Activated T-helper 1 cell treated with Interleukin-2 at 50 U/mL for 16 hours (primary cell): ENCODE measurements around the gene FPGS.
"Not testable (repeated sequence)": the region's sequence is repeated elsewhere in the genome, so short reads cannot be mapped to it uniquely, and the experiment has no call there.

ENCODE experiments used
- DNase-seq: peaks from one replicate; pipeline ENCODE4 v3.0.0-alpha.2; 2020; ENCODE audit warnings: low read depth

Gene FPGS

GRCh38 chr9:127802576-127803443, at the start of gene FPGS:
FPGS (plus strand) TSS chr9:127802882; CDS start chr9:127802925, 43 bp downstream.
- DNase-seq, result peak; percentile 74

GRCh38 chr9:127753148-127753547, 49.5 kb upstream of the FPGS start:
- DNase-seq, result no peak

DNA sequence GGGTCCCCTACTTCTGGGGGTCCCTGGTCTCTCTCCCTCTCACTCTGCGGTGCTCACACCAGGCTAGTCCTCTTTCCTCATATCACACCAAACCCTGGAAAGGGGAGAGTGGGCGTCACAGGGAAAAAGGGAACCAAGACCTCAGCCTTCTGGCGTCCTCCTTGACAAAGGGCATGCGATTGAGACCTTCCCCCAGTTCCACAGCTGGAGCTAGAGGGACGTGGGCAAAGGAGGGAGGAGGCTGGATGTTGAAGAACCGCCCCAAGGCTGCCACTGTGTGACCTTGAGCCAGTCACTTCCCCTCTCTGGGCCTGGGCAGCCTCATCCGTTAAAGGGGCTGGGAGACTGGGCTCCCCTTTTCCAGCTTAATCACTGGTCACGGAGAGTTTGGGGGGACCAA, 49.1 kb upstream of the FPGS start:
- no peak for DNase-seq

DNA sequence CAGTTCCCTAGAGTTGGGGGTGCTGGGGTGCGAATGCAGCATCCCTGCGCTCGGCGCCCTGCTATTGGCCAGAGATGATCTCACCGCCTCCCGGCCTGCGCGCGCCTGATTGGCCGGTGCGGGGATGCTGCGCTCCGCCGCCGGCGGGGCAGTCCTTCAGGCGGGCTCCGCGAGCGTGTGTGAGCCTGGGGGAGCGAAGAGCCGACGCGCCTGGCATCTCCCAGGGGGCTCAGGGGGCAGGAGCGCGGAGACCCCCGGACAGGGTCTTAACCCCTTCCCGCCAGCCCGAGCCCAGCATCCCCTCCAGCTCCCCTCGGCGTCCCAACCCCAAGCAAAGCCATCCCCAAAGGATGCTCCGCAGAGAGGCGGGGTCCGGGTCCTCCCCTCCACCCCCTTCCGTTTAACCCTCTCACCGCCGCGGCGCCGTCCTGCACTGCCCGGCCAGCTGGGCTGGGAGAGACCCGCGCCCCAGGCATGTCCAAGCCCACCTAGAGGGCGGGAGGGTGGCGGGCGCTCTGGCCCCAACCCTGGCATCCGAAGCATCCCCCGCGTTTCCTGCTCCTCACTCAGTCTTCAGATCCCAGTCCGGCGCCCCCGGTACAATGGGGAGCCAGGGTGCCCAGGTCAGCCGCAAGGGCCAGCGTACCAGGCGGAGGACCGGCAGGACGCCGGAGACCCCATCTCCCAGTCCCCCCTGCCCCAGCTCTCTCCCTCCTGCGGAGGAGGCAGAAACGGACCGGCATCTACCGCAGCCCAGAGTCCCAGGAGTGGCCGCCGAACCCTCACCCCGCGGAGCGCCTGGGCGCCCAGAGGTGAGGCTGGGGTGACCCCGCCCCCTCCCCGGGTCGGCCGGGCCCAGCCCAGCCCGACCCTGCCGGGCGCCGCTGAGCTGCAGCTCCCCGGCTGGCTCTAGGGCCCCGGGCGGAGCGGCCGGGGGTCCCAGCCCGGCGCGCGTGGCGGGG, 48.3 kb upstream of the FPGS start:
- no peak for DNase-seq

DNA sequence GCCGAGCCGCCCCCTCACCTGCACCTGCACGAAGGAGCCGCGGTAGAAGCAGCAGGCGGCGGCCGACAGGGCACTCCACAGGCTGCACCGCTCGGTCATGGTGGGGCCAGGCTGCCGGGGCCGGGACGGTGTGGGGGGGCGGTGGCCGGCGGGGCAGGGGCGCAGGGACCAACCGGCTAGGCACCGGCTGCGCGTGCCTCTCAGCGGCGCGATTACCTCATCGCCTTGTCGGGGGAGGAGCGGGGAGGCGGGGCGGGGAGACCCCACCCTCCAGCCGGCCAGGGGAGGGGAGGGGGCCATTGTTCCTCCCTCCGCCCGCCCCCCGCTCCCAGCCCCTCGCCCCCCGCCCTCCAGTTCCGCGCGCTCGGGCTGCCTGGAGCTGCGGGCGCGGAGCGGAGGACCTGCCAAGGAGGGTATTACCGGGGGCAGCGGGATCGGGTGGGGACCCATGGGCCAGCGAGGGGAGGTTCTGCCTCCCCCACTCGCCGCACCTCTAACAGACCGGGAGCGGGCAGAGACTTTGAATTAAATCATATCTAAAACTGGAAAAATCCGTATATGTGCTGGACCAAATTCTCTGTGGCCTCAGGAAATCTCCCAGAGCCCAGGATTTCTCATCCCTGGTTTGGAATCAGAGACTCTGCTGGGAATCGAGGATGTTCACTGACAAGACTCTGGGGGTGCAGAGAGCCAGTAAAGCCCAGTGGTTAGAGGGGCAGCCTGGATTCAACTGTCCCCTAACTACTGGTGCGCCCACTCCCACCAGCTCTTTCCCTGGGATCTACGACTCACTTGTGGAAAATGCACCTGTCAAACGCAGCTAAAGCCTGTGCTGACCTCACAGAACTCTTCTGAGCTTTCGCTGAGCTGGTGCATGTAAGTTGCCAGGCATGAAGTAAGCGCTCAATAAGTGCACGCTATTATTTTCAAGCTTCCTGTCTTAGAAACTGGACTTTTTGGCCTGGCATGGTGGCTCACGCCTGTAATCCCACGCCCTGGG, 47.3 kb upstream of the FPGS start:
- no peak for DNase-seq

DNA sequence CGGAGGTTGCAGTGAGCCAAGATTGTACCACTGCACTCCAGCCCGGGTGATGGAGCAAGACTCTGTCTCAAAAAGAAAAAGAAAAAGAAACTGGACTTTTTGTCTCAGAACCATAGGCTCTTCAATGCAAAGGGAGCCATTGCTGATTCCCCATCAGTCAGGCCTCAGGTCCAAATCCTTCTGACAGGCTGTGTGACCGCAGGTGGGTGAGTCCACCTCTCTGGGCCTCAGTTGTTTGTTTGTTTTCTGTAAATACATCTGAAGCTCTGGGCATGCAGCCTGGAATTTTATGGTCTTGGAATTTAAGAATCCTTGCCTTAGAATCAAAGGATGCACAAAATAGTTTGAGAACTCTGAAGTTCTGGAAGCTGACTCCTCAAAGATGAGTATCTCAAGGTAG, 46.4 kb upstream of the FPGS start:
- no peak for DNase-seq

- DNase-seq, result not testable (repeated sequence)
Measured at GRCh38 chr9:127756776-127757175, 45.9 kb upstream of the FPGS start.

DNA sequence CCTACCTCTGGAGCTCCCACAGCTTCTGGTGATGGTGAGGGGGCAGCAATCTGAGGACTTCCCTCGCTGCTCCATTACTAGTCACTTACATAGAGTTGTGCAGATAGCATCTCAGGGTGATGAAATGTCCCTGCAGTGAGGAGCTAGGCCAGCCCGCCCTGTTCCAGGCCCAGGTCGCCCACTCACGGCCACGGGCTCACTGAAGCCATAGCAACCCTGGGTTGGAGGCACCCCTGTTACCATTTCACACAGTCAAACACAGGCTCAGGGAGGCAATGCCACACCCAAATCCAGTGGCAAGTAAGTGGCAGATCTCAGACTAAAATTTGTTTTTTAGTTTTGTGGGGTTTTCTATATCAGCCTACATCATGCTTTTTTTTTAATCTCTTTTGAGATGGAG, 43.8 kb upstream of the FPGS start:
- DNase-seq, result no peak

DNA sequence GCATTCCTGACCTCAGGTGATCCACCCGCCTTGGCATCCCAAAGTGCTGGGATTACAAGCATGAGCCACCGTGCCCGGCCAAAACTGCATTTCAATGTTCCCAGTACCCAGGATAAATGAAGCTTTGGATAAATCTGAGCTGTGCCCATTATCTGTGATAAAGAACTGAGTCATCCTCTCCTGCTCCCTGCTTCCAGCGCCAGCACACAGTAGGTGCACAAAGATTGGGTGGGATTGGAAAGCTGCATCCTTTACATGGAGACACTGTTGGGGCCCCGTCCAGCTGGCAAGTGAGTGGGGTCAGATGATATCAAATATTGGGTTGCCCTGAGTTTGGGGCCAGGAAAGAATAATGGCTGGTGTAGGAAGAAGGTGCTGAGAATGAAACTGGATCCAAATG, 41.6 kb upstream of the FPGS start:
- no peak for DNase-seq

GRCh38 chr9:127761491-127761956, 41.2 kb upstream of the FPGS start:
- no peak for DNase-seq

GRCh38 chr9:127762111-127762676, 40.5 kb upstream of the FPGS start:
- no peak for DNase-seq

GRCh38 chr9:127763918-127764384, 38.7 kb upstream of the FPGS start:
- DNase-seq, result no peak

DNA sequence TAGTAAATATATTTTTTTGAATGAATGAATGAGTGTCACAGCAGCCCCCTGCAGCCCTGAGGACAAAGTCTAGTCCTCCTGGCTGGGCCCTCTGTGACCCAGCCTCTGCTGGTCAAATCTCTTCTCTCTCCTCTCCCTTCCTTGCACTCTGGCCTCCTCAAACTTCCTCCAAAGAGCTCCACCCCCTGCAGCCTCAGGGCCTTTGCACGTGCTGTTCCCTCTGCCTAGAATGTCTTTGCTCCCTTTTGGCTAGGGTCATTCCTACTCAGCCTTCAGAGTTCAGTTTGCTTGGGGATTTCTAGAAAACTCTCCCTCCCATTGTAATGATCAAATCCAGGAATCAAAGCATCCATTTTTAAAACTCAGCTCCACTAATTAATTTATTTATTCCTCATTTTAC, 37.3 kb upstream of the FPGS start:
- no peak for DNase-seq

- no peak for DNase-seq
Measured at GRCh38 chr9:127767410-127767809, 35.3 kb upstream of the FPGS start.

DNA sequence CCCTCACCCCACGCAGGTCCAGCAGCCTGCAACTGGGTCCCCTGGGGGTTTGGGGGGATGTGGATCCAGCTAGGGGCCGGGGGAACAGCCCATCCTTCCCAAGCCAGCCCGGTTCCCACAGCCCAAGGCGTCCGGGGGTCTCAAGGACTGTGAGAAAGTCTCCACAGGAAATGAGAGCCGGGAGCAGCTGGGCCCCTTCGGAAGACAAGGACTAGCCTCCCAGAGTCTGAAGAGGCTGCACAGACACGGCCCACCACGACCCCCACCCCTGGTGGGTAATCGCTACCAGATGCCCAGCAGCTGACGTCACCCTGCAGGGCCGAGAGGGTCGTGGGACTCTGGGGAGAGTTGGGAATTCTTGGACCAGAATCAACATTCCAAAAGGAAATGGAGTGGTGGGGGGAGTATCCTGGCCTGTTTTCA, 34.8 kb upstream of the FPGS start:
- no peak for DNase-seq

DNA sequence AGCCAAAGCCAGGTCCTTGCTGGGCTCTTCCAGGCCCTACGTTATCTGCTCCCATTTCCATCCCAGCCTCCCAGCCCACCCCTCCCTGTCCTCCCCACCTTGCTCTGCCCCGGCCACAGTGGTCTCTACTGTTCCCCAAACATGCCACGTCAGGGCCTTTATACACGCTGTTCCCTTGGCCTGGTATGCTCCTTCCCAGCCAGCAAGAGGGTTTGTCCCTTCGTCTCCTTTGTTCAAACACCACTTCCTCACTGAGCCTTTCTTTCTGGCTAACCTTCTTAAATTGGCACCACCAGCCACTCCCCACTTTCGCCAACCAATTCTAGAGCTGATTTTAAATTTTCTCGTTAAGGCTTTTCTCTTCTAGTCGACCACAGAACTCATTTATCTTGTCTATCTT, 34.0 kb upstream of the FPGS start:
- DNase-seq, result no peak

- DNase-seq, result no peak
Measured at GRCh38 chr9:127769101-127769500, 33.6 kb upstream of the FPGS start.

- no peak for DNase-seq
Measured at GRCh38 chr9:127769929-127770582, 32.6 kb upstream of the FPGS start.

DNA sequence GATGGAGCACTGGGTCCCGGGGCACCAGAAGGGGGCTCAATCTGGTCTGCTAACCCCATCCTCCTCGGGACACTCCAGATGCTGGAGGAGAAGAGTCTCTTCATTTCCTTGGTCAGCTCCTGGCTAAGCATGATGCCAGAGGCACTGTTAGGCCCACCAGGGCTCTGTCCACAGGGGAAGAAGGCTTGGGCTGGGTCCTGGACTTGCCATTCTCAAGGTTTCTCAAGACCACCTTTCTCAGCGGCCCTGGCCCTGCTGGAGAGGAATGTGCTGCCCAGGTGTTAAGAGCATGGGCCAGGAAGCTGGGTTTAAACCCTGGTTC, 32.1 kb upstream of the FPGS start:
- DNase-seq, result no peak

- peak; percentile 92 for DNase-seq
Measured at GRCh38 chr9:127770905-127771569, 31.6 kb upstream of the FPGS start.
